PC-3 (cell line): Measurements from ENCODE around the gene ITSN1. TPM values are rescaled to one million over a fixed set of nuclear protein-coding genes. Genes with fewer than 3 reads are reported as not detected.
"Not testable (repeated sequence)": the region's sequence is repeated elsewhere in the genome, so short reads cannot be mapped to it uniquely, and the experiment has no call there.

Experiments
- ATAC-seq: fragments of 200-7000 bp; cut with Tn5 transposase; 2 replicates; pipeline ENCODE4 v1.9.1; 2020; ENCODE audit warnings: mild to moderate bottlenecking, moderate library complexity
- BruUV-seq: library from RNA; stranded (reverse); fragments of 400-500 nt; replicated peaks from 2 replicates; lab custom pipeline; 2021; lab: Mats Ljungman, UMichigan
- CTCF ChIA-PET: fragments of 300-600 bp; sonication (Branson Sonifier 250); formaldehyde crosslinking; loops from one replicate; lab custom pipeline; 2022; ENCODE audit warnings: antibody characterized with exemption; lab: Charles Lee
- POLR2A ChIA-PET: fragments of 300-600 bp; sonication (Branson Sonifier 250); formaldehyde crosslinking; loops from one replicate; lab custom pipeline; 2022; ENCODE audit warnings: antibody characterized with exemption; ENCODE audit not compliant: unreplicated experiment; lab: Charles Lee
- DNase-seq: peaks from one replicate; pipeline ENCODE4 v3.0.0-alpha.2; 2015
- H2AFZ ChIP-seq: fragments of 300-600 bp; sonication (generic); 2 replicates; pipeline ENCODE4 v1.6.0; 2016; ENCODE audit warnings: antibody characterized with exemption, low read length
- H3F3A ChIP-seq: fragments of 300-600 bp; sonication (generic); one replicate; pipeline ENCODE4 v1.6.0; 2017; ENCODE audit warnings: antibody characterized with exemption, low read length, control low read depth, mild to moderate bottlenecking; ENCODE audit not compliant: unreplicated experiment
- H3K27ac ChIP-seq: fragments of 300-600 bp; sonication (generic); 2 replicates; pipeline ENCODE4 v1.5.1; 2016; ENCODE audit warnings: mild to moderate bottlenecking, low read length
- H3K27me3 ChIP-seq: fragments of 300-600 bp; sonication (generic); 2 replicates; pipeline ENCODE4 v1.6.1; 2016; ENCODE audit warnings: low read length, mixed read lengths
- H3K36me3 ChIP-seq: fragments of 300-600 bp; sonication (generic); 2 replicates; pipeline ENCODE4 v1.6.1; 2016; ENCODE audit warnings: low read depth, mixed run types, low read length, mixed read lengths
- H3K4me1 ChIP-seq: fragments of 300-600 bp; sonication (generic); 2 replicates; pipeline ENCODE4 v1.5.1; 2016; ENCODE audit warnings: low read length; ENCODE audit not compliant: insufficient read depth
- H3K4me2 ChIP-seq: fragments of 300-600 bp; sonication (generic); 2 replicates; pipeline ENCODE4 v1.6.0; 2016; ENCODE audit warnings: low read length
- H3K4me3 ChIP-seq: fragments of 300-600 bp; sonication (generic); 2 replicates; pipeline ENCODE4 v1.5.1; 2016; ENCODE audit warnings: mild to moderate bottlenecking, low read length, mixed read lengths
- H3K79me2 ChIP-seq: fragments of 300-600 bp; sonication (generic); 2 replicates; pipeline ENCODE4 v1.6.1; 2017; ENCODE audit warnings: low read length, mixed read lengths
- H3K9ac ChIP-seq: fragments of 300-600 bp; sonication (generic); 2 replicates; pipeline ENCODE4 v1.6.0; 2016; ENCODE audit warnings: mild to moderate bottlenecking, low read length
- H3K9me2 ChIP-seq: fragments of 300-600 bp; sonication (generic); replicated peaks from 2 replicates; pipeline ENCODE4 v1.6.1; 2016; ENCODE audit warnings: mixed run types, low read length, mixed read lengths
- H3K9me3 ChIP-seq: fragments of 300-600 bp; sonication (generic); 2 replicates; pipeline ENCODE4 v1.6.1; 2016; ENCODE audit warnings: low read length, mixed read lengths
- H4K20me1 ChIP-seq: fragments of 300-600 bp; sonication (generic); 2 replicates; pipeline ENCODE4 v1.6.1; 2016; ENCODE audit warnings: low read length, mixed read lengths
- CTCF ChIP-seq: fragments of 300-600 bp; sonication (generic); conservative IDR thresholded peaks from 2 replicates; pipeline ENCODE4 v1.5.1; 2017; ENCODE audit warnings: antibody characterized with exemption, low read depth, mild to moderate bottlenecking, low read length
- EZH2 ChIP-seq: fragments of 300-600 bp; sonication (generic); IDR thresholded peaks from one replicate; pipeline ENCODE4 v1.6.1; 2017; ENCODE audit warnings: antibody characterized with exemption, mild to moderate bottlenecking, low read length; ENCODE audit not compliant: unreplicated experiment
- EZH2phosphoT487 ChIP-seq: fragments of 300-600 bp; sonication (generic); IDR thresholded peaks from 2 replicates; pipeline ENCODE4 v1.6.1; 2018; ENCODE audit warnings: mild to moderate bottlenecking, antibody characterized with exemption, low read length, borderline replicate concordance
- intact Hi-C: fragments of 100-400 bp; cut with micrococcal nuclease; formaldehyde crosslinking; loops from 2 replicates; pipeline ENCODE4 v1.9.0; 2023
- total RNA-seq: library from RNA; depleted of rRNA; stranded (reverse); fragments of >200 nt; gene quantifications from 2 replicates; pipeline ENCODE4 v1.2.3, GENCODE V29; 2014

Gene ITSN1
- total RNA-seq, 1 experiment from 2014 or later: 45.6 TPM

GRCh38 chr21:33861125-33861524 is 218.8 kb downstream of the ITSN1 start:
- CTCF ChIA-PET: no interaction called here
- H3K9ac ChIP-seq: no peak overlapping the region
- intact Hi-C loops: no loop called here
- H3K27me3 ChIP-seq: no peaks in the 10 kb centered on the region
- TF ChIP-seq CTCF (no peak), EZH2phosphoT487 (no peak), EZH2 (no peak)
- no peak overlapping the region for H3K4me3 ChIP-seq
- BruUV-seq: no TSS peak
- H3K27ac ChIP-seq: no peak overlapping the region
- H3K9me3 ChIP-seq: no peaks in the 10 kb centered on the region
- H3K4me1 ChIP-seq: no peaks in the 10 kb centered on the region
- no peak overlapping the region for H3K4me2 ChIP-seq
- no peaks in the 10 kb centered on the region for H3K79me2 ChIP-seq
- H3K36me3 ChIP-seq: no peaks in the 10 kb centered on the region
- H4K20me1 ChIP-seq: no peaks in the 10 kb centered on the region
- ATAC-seq (no peak), DNase-seq (no peak)
- no peaks in the 10 kb centered on the region for H3K9me2 ChIP-seq
- H2AFZ ChIP-seq: no peak overlapping the region
- no peaks in the 10 kb centered on the region for H3F3A ChIP-seq
- POLR2A ChIA-PET: no interaction called here

- intact Hi-C loops, H3K36me3 ChIP-seq, H2AFZ ChIP-seq, H3K4me2 ChIP-seq, H3K9me2 ChIP-seq, H3F3A ChIP-seq, ATAC-seq, H3K4me3 ChIP-seq, H3K27me3 ChIP-seq, POLR2A ChIA-PET, H3K79me2 ChIP-seq, H3K27ac ChIP-seq, H3K4me1 ChIP-seq, CTCF ChIA-PET, DNase-seq, H3K9me3 ChIP-seq, BruUV-seq, H3K9ac ChIP-seq, H4K20me1 ChIP-seq: not testable (repeated sequence)
These were observed 220.9 kb downstream of the ITSN1 start for GRCh38 chr21:33863191-33863590.

GRCh38 chr21:33864150-33864549 is 221.8 kb downstream of the ITSN1 start:
- Histone ChIP-seq H3K4me1 (no peaks in the 10 kb centered on the region), H3K9ac (no peak overlapping the region), H4K20me1 (no peaks in the 10 kb centered on the region), H3K27ac (no peak overlapping the region), H3K9me3 (no peaks in the 10 kb centered on the region), H3K4me2 (no peak overlapping the region), H3K79me2 (no peaks in the 10 kb centered on the region), H3K36me3 (no peaks in the 10 kb centered on the region), H3K9me2 (no peaks in the 10 kb centered on the region), H3K27me3 (no peaks in the 10 kb centered on the region), H3F3A (no peaks in the 10 kb centered on the region), H2AFZ (no peak overlapping the region), H3K4me3 (no peak overlapping the region)
- POLR2A ChIA-PET: no interaction called here
- no TSS peak for BruUV-seq
- intact Hi-C loops: no loop called here
- TF ChIP-seq CTCF (no peak), EZH2 (no peak), EZH2phosphoT487 (no peak)
- CTCF ChIA-PET: no interaction called here
- ATAC-seq: no peak
- no peak for DNase-seq
